HEK293T (cell line): Measurements from ENCODE around the gene GLIPR2.

Experiments
- BHLHE40 ChIP-seq: fragments of 450-650 bp; IDR thresholded peaks from 2 replicates; pipeline ENCODE4 v1.6.1; 2016; ENCODE audit warnings: mild to moderate bottlenecking, moderate library complexity, borderline replicate concordance
- FOXM1 ChIP-seq: fragments of 450-650 bp; IDR thresholded peaks from 2 replicates; pipeline ENCODE4 v1.6.1; 2017; ENCODE audit warnings: mild to moderate bottlenecking, borderline replicate concordance
- L3MBTL2 ChIP-seq: fragments of 450-650 bp; conservative IDR thresholded peaks from 2 replicates; pipeline ENCODE4 v1.6.1; 2016; ENCODE audit warnings: mild to moderate bottlenecking
- LEF1 ChIP-seq: fragments of 450-650 bp; IDR thresholded peaks from 2 replicates; pipeline ENCODE4 v1.6.1; 2017; ENCODE audit warnings: mild to moderate bottlenecking, borderline replicate concordance
- SUZ12 ChIP-seq: fragments of 450-650 bp; IDR thresholded peaks from 2 replicates; pipeline ENCODE4 v1.6.1; 2016; ENCODE audit warnings: mild to moderate bottlenecking

DNA sequence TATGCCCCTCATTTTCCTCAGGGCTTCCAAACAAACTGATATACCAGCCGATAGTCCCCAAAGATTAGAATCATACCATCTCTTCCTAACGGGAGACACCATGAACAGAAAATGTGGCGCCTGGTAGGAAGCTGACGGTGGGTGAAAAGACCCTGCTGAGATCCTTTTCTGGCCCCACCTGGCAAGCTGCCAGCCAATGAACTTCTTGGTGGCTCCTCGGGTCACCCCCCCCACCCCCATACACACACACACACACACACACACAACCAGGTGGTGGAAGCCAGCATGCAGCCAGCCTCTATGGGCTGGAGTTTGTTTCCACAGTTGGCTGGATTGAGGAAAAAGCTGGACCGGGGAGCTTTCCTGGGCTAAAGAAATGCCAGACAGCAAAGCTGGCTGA is 27.8 kb downstream of the GLIPR2 start:
- TF ChIP-seq FOXM1 = no peak
- no peak for TF ChIP-seq SUZ12
- TF ChIP-seq L3MBTL2 = no peak
- no peak for TF ChIP-seq BHLHE40
- TF ChIP-seq LEF1 = no peak
